GM23338 (cell line): ENCODE results near the gene ZNF544. TPM values are rescaled to one million over a fixed set of nuclear protein-coding genes. Genes with fewer than 3 reads are reported as not detected.

Experiments
- ATAC-seq: fragments of 200-7000 bp; cut with Tn5 transposase; 3 replicates; pipeline ENCODE4 v1.9.1; 2020
- DNase-seq: peaks from one replicate; pipeline ENCODE4 v3.0.0-alpha.2; 2015; ENCODE audit warnings: low spot score
- H2AFZ ChIP-seq: fragments of 200-600 bp; sonication (generic); 2 replicates; pipeline ENCODE4 v1.8.0; 2016; ENCODE audit warnings: antibody characterized with exemption, mild to moderate bottlenecking, moderate library complexity
- H3F3A ChIP-seq: fragments of 200-600 bp; sonication (generic); replicated peaks from 2 replicates; pipeline ENCODE4 v1.8.0; 2017; ENCODE audit warnings: antibody characterized with exemption, mixed run types, low read depth
- H3K27ac ChIP-seq: fragments of 200-600 bp; sonication (generic); 2 replicates; pipeline ENCODE4 v1.6.1; 2016; ENCODE audit warnings: low read depth
- H3K27me3 ChIP-seq: fragments of 200-600 bp; sonication (generic); 2 replicates; pipeline ENCODE4 v1.8.0; 2016; ENCODE audit warnings: mild to moderate bottlenecking, mixed run types, moderate library complexity; ENCODE audit not compliant: insufficient read depth
- H3K36me3 ChIP-seq: fragments of 200-600 bp; sonication (generic); 2 replicates; pipeline ENCODE4 v1.8.0; 2016; ENCODE audit warnings: mild to moderate bottlenecking; ENCODE audit not compliant: insufficient read depth
- H3K4me1 ChIP-seq: fragments of 200-600 bp; sonication (generic); 2 replicates; pipeline ENCODE4 v1.8.0; 2016; ENCODE audit warnings: mild to moderate bottlenecking, moderate library complexity; ENCODE audit not compliant: insufficient read depth
- H3K4me2 ChIP-seq: fragments of 200-600 bp; sonication (generic); 2 replicates; pipeline ENCODE4 v1.7.1; 2017; ENCODE audit warnings: mixed run types
- H3K4me3 ChIP-seq: fragments of 200-600 bp; sonication (generic); 2 replicates; pipeline ENCODE4 v1.6.1; 2016; ENCODE audit warnings: mixed run types
- H3K79me2 ChIP-seq: fragments of 200-600 bp; sonication (generic); replicated peaks from 2 replicates; pipeline ENCODE4 v1.8.0; 2017; ENCODE audit warnings: mild to moderate bottlenecking; ENCODE audit not compliant: insufficient read depth
- H3K9me2 ChIP-seq: fragments of 200-600 bp; sonication (generic); 2 replicates; pipeline ENCODE4 v1.8.0; 2017; ENCODE audit not compliant: insufficient read depth
- H4K20me1 ChIP-seq: fragments of 200-600 bp; sonication (generic); replicated peaks from 2 replicates; pipeline ENCODE4 v1.8.0; 2017; ENCODE audit warnings: mild to moderate bottlenecking; ENCODE audit not compliant: insufficient read depth
- H3K27ac Mint-ChIP-seq: 2 replicates; pipeline ENCODE4 v1.8.0; 2020; ENCODE audit warnings: inconsistent platforms, mild to moderate bottlenecking, moderate library complexity, mixed read lengths
- H3K27me3 Mint-ChIP-seq: 3 replicates; pipeline ENCODE4 v1.8.0; 2022; ENCODE audit warnings: low read depth, mild to moderate bottlenecking, moderate library complexity, mixed read lengths, inconsistent platforms; ENCODE audit not compliant: insufficient read depth, poor library complexity
- H3K36me3 Mint-ChIP-seq: 3 replicates; pipeline ENCODE4 v1.8.0; 2021; ENCODE audit warnings: low read depth, mild to moderate bottlenecking, inconsistent platforms, moderate library complexity, mixed read lengths
- H3K4me1 Mint-ChIP-seq: 3 replicates; pipeline ENCODE4 v1.8.0; 2020; ENCODE audit warnings: mild to moderate bottlenecking, inconsistent platforms, mixed read lengths
- H3K4me3 Mint-ChIP-seq: 3 replicates; pipeline ENCODE4 v1.8.0; 2021; ENCODE audit warnings: moderate library complexity, mild to moderate bottlenecking, inconsistent platforms, mixed read lengths
- H3K9me3 Mint-ChIP-seq: 3 replicates; pipeline ENCODE4 v1.8.0; 2020; ENCODE audit warnings: moderate library complexity, mild to moderate bottlenecking, inconsistent platforms, mixed read lengths
- CREB1 ChIP-seq: fragments of 250-450 bp; sonication (Bioruptor Pico); IDR thresholded peaks from 2 replicates; pipeline ENCODE4 v1.5.0; 2020; ENCODE audit warnings: low read depth, mild to moderate bottlenecking, moderate library complexity
- EZH2phosphoT487 ChIP-seq: fragments of 200-600 bp; sonication (generic); IDR thresholded peaks from one replicate; pipeline ENCODE4 v1.8.1; 2018; ENCODE audit warnings: antibody characterized with exemption; ENCODE audit not compliant: unreplicated experiment
- JUNB ChIP-seq: IDR thresholded peaks from one replicate; pipeline ENCODE4 v1.6.1; 2016; ENCODE audit warnings: antibody characterized with exemption; ENCODE audit not compliant: unreplicated experiment
- NANOG ChIP-seq: IDR thresholded peaks from 2 replicates; pipeline ENCODE4 v1.6.1; 2016; ENCODE audit warnings: antibody characterized with exemption, borderline replicate concordance
- POLR2AphosphoS5 ChIP-seq: IDR thresholded peaks from 2 replicates; pipeline ENCODE4 v1.6.1; 2016; ENCODE audit warnings: antibody characterized with exemption, low read depth
- REST ChIP-seq: IDR thresholded peaks from one replicate; pipeline ENCODE4 v1.6.1; 2018; ENCODE audit warnings: antibody characterized with exemption; ENCODE audit not compliant: unreplicated experiment
- ZNF331 ChIP-seq: fragments of 250-450 bp; sonication (Bioruptor Pico); IDR thresholded peaks from 2 replicates; pipeline ENCODE4 v1.5.0; 2020; ENCODE audit warnings: low read depth, mild to moderate bottlenecking, moderate library complexity
- ZNF462 ChIP-seq: fragments of 250-450 bp; sonication (Bioruptor Pico); IDR thresholded peaks from 2 replicates; pipeline ENCODE4 v1.5.0; 2020; ENCODE audit warnings: mild to moderate bottlenecking, moderate library complexity
- polyA plus RNA-seq: library from polyadenylated mRNA; unstranded; fragments of >200 nt; fragmentation: Nextera tagmentation; extraction: Ambion mirVana; gene quantifications from 2 replicates; pipeline ENCODE4 v1.2.1, GENCODE V29; 2016
- total RNA-seq: library from RNA; depleted of rRNA; stranded (reverse); fragments of >200 nt; shearing (Covaris generic); gene quantifications from 2 replicates; pipeline ENCODE4 v1.2.3, GENCODE V29; 2014

ZNF544 gene
- total and polyA plus RNA-seq, 2 experiments from 2014 or later, result 29.4 to 93.9 TPM

GRCh38 chr19:58277748-58278540, 49.2 kb downstream of the ZNF544 start:
- peaks cover 21% of the 10 kb centered on the region for H3K4me1 Mint-ChIP-seq
- H2AFZ ChIP-seq, result peak overlapping the region; percentile 88; the same call in 1 of the 2 replicates
- TF ChIP-seq REST (no peak), ZNF331 (CRISPR knock-in tag) (no peak), CREB1 (CRISPR knock-in tag) (no peak), JUNB (no peak), POLR2AphosphoS5 (no peak), ZNF462 (CRISPR knock-in tag) (no peak), EZH2phosphoT487 (no peak), NANOG (no peak)
- H3K4me1 ChIP-seq, result peaks cover 18% of the 10 kb centered on the region
- peaks cover 12% of the 10 kb centered on the region for H3K27me3 Mint-ChIP-seq
- no peak for ATAC-seq
- no peaks in the 10 kb centered on the region for H3K9me2 ChIP-seq
- 0 out of 2 replicates have a peak, but pooled peaks cover 4% of the 10 kb centered on the region for H3F3A ChIP-seq
- H3K27me3 ChIP-seq, result no peaks in the 10 kb centered on the region
- peak overlapping the region; percentile 73 for H3K4me3 ChIP-seq
- peaks cover 33% of the 10 kb centered on the region for H4K20me1 ChIP-seq
- DNase-seq, result no peak
- peak overlapping the region; percentile 91 for H3K4me2 ChIP-seq
- peak overlapping the region; percentile 87 for H3K27ac ChIP-seq
- peaks cover 60% of the 10 kb centered on the region for H3K36me3 Mint-ChIP-seq
- H3K79me2 ChIP-seq, result peaks cover 65% of the 10 kb centered on the region
- peak overlapping the region; percentile 94 for H3K4me3 Mint-ChIP-seq
- peaks cover 5% of the 10 kb centered on the region; the same call in 1 of the 2 replicates for H3K36me3 ChIP-seq
- H3K9me3 Mint-ChIP-seq, result no peaks in the 10 kb centered on the region
- H3K27ac Mint-ChIP-seq, result peak overlapping the region; percentile 97
